Effector CD4-positive, alpha-beta T cell (primary cell): ENCODE results near the gene JAGN1.
"Not testable (repeated sequence)": the region's sequence is repeated elsewhere in the genome, so short reads cannot be mapped to it uniquely, and the experiment has no call there.

ENCODE experiments used
- DNase-seq: peaks from one replicate; pipeline ENCODE4 v3.0.0-alpha.2; 2020

The JAGN1 gene

GRCh38 chr3:9867106-9867505 lies 23.3 kb upstream of the JAGN1 start:
- DNase-seq, result no peak

GRCh38 chr3:9869955-9870354 lies 20.5 kb upstream of the JAGN1 start:
- no peak for DNase-seq

- DNase-seq, result no peak
These were observed 19.4 kb upstream of the JAGN1 start for GRCh38 chr3:9870978-9871377.

- not testable (repeated sequence) for DNase-seq
These were observed 18.3 kb upstream of the JAGN1 start for GRCh38 chr3:9872067-9872466.

- DNase-seq, result no peak
These were observed 15.0 kb upstream of the JAGN1 start for GRCh38 chr3:9875448-9875847.

GRCh38 chr3:9876255-9876654 lies 14.2 kb upstream of the JAGN1 start:
- DNase-seq, result not testable (repeated sequence)

GRCh38 chr3:9876991-9877390 lies 13.4 kb upstream of the JAGN1 start:
- DNase-seq, result no peak

DNA sequence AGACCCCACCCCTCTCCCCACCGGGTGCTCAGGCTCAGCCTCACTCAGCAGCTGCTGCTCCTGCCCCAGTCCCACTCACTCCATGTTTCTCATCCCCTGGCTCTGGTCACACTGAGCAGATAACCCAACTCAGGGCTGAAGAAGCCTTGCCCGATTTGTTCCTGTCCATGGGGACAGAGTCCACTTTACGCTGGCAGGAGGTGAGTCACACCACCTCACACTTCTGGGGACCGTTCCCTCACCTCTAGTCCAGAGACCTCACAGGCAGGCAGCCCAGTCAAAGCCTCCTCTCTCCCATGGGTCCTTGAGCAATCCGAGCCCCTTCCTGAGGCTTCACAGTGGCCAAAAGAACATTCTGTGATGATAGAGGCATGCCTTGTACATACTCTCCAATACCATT lies 11.7 kb upstream of the JAGN1 start:
- no peak for DNase-seq

DNA sequence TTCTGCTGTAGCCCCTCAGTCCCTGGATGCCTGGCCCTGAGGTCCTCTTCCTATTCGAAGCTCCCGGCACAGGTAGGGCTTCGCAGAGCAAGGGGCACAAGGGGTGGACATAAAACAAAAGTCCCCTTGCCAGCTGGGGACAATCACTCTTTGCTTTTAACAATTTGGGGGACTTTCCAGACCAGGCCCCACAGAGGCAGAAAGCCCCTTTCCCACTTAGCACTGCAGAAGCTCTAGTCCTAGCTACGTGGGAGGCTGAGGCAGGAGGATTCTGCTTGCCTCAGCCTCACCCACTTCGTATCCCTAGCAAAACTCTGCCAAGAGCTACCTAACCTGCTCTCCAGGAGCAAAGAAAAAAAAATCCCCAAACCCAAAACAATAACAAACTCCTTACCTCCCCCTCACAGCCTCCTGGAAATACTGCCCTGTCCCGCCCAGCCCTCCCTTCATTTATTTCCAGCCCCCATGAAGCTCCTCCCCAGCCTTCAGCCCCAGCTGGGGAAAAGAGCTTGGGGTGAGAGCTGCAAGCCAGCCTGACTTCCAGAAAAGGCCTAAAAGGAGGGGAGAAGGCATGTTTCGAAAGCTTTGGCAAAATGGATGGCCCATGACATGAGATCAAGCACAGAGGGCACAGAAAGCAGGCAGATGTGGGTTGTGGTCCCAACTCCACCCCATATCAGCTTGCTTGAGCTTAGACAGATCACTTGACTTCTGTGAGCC lies 10.4 kb upstream of the JAGN1 start, which contains the start of gene CIDEC:
TSS of gene CIDEC (minus strand) at position 424 of the 720 bp plus-strand sequence. CDS start 1,767 bp downstream, outside the sequence.
- DNase-seq, result no peak

- no peak for DNase-seq
These were observed 9.0 kb upstream of the JAGN1 start for GRCh38 chr3:9881441-9881840.

DNA sequence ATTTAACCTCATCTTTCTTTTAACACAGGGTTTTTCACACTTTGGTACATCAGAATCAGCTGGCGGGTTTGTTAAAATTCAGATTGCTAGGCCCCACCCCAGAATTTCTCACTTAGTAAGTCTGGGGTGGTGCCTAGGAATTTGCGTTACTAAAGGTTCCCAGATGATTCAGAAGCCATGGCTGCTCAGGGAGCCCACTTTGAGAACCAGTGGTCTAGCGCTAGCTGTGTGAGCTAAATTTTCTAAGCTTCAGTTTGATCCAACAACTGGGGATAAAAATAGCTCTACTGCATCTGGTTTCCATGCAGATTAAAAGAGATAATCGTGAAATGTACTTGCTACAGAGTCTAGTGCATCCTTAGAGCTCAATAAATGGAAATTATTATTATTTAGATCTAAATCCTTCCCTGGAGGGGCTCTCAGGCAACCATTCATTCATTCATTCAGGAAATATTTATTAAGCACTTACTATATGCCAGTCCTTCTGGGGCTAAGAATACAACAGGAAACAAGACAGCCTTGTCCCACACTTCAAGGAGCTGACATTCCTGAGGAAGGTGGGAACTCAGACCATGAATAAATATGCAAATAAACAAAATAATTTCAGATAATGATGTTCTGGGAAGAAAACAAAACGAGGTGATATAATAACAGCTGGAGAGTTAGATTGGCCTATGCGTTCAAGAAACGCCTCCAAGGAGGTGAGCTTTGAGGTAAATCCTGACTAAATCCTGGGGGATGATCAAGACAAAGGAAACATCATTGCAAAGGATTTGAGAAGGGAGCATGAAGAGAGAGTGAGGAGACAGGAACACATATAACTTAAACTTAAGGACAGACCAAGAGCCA lies 6.5 kb upstream of the JAGN1 start:
- DNase-seq, result no peak

DNA sequence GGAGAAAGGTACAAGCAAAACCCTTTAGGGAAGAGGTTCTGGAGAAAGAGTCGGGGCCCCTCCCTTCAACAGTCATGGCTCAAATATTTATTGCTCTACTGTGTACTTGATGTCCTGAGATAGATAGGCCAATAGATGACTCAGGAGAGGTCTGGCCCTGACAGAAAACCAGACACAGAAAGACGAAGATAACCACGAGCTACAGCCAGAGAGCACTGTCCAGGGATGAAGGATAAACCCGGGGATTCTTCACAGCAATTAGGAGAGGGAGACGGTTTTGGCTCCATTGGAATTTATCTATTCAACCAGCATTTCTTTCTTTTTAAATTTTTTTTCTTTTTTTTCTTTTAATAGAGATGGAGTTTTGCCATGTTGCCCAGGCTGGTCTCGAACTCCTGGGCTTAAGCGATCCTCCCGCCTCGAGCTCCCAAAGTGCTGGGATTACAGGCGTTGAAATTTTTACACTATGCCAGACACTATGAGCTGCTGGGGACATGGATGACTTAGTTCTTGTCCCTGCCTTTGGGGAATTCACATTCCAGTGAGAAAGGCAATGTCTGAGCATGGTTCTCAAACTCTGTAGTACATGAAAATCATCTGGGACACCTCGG lies 5.8 kb upstream of the JAGN1 start:
- no peak for DNase-seq

GRCh38 chr3:9886328-9886727 lies 4.1 kb upstream of the JAGN1 start:
- no peak for DNase-seq

DNA sequence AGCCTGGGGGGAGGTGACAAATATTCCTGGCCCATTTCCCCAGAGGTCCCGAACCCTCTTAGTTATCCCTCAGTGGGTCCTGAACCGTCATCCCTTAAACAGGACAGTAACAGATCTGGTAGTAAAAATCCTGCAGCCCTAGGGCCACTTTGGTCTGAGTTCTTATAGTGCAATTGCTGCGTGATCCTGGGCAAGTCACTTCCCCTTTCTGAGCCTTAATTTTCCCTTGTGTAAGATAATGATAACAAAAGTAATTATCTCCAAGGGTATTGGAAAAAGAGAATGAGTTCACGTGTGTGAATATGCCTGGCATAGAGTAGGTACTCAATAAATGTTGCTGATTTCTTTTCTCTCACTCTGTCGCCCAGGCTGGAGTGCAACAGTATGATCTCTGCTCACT lies 2.9 kb upstream of the JAGN1 start:
- DNase-seq, result no peak

DNA sequence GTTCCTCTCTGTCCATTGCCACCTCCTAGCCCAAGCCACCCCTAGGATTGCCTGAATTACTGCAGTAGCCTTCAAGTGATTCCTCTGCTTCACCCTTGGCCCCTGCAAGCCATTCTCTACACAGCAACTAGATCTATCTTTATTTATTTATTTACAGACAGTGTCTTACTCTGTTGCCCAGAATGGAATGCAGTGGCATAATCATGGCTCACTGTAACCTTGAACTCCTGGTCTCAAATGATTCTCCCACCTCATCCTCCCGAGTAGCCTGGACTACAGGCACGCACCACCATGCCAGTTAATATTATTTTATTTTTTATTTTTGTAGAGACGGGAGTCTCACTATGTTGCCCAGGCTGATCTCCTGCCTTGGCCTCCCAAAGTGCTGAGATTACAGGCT lies 1.9 kb upstream of the JAGN1 start:
- no peak for DNase-seq

GRCh38 chr3:9889405-9889804 lies 1.0 kb upstream of the JAGN1 start:
- DNase-seq, result no peak

DNA sequence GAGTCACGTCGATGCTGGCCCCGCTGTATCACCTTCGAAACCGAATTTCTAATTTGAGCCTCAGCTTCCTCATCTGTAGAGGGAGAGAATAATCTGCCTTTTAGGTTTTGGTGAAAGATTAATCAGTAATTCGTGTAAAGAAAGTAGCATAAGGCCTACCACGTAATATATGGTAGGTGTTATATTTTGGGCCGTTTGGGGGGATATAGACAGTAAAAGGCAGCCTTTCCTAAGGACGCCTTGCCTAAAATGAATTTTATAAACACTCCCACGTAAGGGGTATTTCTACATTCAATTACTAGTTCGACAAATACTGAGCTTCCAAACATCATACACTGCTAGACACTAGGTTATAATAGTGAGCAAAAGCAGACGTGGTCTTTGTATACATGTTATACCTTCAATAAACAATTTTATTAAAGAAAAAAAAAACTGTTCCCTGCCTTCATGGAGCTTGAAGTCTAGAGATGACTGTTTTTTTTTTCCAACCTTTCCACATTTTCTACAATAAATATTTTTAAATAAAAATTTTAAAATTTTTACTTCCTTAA lies 737 bp downstream of the JAGN1 start:
- no peak for DNase-seq

DNA sequence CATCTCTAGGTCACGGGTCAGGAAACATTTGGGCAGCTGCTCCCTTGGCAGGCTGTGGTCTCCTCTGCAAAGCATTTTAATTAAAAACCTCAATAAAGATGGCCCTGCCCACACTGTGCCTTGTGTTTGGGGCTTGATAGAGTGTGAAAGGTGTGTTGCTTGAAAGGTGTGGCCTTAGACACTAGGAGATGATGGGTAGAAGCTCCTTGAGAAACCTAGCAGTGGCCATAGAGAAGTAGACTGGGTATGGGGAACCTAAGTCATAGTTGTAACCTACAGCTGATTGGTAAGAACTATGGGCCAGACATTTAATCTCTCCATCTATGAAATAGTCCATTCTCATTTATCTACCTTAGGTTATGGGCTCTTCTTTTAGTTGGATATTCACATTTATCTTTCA lies 3.3 kb downstream of the JAGN1 start:
- no peak for DNase-seq

DNA sequence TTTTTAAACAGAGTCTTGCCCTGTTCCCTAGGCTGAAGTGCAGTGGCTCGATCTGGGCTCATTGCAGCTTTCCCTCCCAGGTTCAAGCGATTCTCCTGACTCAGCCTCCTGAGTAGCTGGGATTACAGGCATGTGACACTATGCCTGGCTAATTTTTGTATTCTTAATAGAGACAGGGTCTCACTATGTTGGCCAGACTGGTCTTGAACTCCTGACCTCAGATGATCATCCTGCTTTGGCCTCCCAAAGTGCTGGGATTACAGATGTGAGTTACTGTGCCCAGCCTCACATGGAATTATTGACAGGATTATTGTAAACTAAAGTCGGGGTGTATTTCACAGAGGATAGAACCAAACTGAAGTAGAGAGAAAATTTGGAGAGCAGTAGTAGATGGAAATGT lies 5.3 kb downstream of the JAGN1 start:
- not testable (repeated sequence) for DNase-seq

GRCh38 chr3:9896755-9897407 lies 6.5 kb downstream of the JAGN1 start:
- DNase-seq, result not testable (repeated sequence)

- no peak for DNase-seq
These were observed 7.3 kb downstream of the JAGN1 start for GRCh38 chr3:9897408-9898372.
